ENCODE results near the gene TOX2.

TOX2 gene

GRCh38 chr20:43982886-43983285 lies 68.2 kb downstream of the TOX2 start:
- no peak for DNase-seq

- DNase-seq, result no peak
Measured at GRCh38 chr20:43983359-43983758, 68.7 kb downstream of the TOX2 start.

DNA sequence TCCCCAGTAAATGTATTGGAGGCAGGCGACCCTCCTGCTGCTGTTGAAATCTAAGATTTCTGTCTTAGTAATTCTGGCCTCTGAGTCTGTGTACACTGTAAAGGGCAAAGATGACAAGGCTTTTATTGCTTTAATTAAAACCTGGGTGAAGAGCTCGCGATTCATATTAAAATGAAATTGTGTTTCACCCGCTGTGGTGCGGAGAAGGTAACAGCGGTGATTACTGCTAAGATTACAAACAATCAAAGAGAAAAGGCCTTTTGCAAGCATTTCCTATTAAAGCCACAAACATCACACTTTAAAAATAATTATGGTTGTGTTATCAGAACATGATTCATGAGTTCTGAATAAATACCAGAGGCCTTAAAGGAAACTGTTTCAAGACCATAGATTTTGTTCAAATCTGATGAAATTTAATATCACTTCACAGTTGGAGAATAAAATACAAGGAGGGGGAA lies 69.3 kb downstream of the TOX2 start:
- no peak for DNase-seq

DNA sequence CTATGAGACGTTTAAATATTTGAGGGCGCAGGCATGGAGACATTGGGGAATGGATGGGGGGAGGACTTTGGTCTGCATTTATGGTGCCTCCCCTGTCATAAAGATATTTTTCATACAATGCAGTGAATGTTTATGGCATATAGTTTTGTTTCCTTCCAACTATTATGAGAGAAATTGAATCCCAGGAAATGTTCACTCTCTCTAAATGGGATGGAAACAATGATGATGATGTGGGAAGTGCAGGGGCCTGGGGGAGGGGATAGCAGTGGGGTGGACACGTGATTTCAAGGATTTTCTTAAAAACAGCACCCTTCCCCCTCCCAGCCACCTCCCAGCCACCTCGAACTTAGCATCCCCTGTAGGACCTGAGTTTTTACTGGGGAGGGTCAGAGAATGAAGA lies 69.9 kb downstream of the TOX2 start:
- no peak for DNase-seq

DNA sequence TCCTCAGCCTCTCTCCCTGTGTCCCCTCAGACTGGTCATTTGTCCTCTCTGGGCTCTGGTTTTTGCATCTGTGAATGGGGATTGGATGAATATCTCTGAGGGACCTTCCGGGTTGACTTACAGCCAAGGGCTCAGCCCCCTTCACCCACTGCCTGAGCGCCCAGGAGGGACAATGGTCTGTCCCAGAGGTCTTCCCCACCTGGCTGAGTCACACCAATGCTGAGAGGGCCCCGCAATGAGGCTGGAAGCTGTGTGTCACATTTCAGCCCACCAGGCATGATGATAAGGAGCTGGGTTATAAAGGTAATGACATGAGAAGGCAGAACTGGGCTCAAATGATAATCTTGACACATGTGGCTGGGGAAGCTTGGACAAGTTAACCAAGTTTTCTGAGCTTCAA lies 70.5 kb downstream of the TOX2 start:
- no peak for DNase-seq

DNA sequence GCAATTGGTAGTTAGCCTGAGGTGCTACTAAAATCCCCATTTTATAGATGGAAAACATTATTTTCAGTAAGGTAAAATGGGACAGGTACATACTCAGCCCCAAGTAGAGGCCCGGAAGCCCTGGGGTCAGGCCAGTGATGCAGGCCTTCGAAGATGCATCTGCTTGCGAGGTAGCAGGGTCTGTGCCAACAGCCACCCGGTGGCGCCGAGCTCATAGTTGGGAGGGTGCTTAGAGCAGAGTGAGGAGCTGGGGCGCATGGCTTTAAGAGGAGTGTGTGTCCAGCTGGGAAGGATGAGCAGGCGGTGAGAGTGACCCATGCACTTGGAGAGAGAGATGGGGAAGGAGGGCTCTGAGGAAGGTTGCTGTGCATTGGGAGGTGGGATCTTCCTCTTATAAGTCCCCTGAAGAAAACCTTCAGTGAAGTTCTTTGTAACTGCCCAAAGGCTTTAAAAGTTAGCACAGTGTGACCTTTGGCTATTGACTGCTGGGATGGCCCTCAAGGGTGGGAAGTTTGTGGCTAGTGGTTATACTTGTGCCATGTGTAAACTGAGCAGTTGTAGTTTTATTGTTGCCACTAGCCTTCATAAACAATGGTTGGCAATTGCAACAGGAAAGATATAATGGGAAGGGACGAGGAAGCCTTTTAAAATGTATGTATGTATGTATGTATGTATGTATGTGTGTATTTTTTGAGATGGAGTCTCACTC lies 71.1 kb downstream of the TOX2 start:
- DNase-seq, result no peak

DNA sequence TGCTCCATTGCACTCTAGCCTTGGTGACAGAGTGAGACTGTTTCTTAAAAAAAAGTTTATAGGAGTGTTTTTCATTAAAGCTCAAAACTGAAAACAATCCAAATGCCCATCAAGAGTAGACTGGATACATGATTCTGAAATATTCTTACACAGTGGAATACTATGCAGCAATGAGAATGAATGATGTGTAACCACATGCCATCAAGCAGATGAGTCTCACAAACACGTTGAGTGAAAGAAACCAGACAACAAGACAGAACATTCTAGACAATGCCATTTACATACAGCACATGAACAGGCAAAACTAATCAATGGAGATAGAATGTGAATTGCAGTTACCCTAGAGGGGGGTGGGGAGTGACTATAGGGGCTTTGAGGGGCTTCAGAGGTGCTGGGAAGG lies 72.4 kb downstream of the TOX2 start:
- no peak for DNase-seq

DNA sequence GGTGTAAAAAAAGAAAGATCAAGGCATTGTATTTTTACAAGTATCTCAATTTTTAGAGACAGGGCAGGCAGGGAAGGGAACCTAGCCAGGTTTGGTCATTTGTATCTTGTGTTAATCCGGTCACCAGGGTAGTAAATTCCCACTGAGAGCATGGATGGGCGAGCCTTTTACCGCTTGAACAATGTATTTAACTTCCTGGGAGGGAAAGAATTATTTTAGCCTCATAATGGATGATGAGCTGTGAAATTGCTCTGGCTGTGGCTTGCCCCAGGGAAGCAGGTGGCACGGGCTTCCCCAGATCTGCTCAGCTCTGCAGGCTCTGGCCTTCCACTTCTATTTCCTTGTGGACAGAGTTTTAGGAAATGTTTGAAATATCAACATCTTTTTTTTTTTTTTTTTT lies 72.9 kb downstream of the TOX2 start:
- no peak for DNase-seq

GRCh38 chr20:43988451-43988850 lies 73.8 kb downstream of the TOX2 start:
- DNase-seq, result no peak

GRCh38 chr20:43988867-43989266 lies 74.2 kb downstream of the TOX2 start:
- DNase-seq, result no peak

DNA sequence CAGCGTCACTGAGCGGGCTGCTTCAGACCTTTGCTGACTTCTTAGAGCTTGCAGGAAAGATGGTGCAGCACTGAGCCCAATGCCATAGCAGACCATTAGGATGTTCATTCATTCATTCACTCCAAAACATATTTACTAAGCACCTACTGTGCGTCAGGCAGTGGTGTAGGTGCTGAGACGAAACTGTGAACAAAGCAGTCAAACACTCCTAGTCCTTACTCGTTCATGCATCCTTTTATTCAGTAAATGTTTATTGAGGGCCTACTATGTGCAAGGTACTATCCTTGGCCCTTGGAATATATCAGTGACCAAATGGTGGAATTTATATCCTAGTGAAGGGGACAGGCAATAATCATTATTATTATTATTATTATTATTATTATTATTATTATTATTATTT lies 76.6 kb downstream of the TOX2 start:
- no peak for DNase-seq

DNA sequence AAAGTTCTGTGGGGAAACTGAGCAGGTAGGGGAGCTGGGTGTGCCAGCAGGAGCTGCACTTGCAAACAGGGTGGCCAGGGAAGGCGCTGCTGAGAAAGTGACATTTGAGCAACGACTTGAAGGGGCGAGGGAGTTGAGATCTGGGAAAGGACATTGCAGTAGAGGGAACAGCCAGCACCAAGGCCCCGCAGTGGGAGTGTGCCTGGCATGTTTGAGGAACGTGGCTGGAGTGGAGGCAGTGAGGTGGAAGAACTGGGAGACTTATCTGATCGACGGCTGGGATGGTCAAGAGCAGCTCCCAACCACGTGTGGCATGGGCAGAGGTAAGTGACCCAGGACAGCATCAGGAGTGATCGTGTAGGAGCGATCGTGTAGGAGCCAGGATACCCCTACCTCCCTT lies 77.3 kb downstream of the TOX2 start:
- DNase-seq, result no peak

DNA sequence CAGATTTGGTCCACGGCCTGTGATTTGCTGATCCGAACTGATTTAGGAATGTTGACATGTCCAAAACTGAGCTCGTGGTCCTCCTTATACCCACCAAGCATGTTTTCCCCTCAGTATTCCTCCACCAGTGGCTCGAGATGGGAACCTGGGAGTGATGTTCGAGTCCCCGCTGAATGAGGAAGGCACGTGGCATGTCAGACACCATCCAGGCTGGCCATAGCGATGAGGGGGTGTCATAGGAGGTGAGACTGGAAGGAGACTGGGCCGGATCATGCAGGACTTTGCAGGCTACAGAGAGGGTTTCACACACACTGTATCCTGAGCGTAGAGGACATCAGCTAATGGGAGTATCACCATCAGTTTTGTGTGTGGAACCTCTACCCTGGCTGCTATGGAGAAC lies 78.2 kb downstream of the TOX2 start:
- DNase-seq, result no peak

GRCh38 chr20:43993560-43993959 lies 78.9 kb downstream of the TOX2 start:
- DNase-seq, result no peak

GRCh38 chr20:43994486-43995100 lies 79.9 kb downstream of the TOX2 start:
- no peak for DNase-seq

DNA sequence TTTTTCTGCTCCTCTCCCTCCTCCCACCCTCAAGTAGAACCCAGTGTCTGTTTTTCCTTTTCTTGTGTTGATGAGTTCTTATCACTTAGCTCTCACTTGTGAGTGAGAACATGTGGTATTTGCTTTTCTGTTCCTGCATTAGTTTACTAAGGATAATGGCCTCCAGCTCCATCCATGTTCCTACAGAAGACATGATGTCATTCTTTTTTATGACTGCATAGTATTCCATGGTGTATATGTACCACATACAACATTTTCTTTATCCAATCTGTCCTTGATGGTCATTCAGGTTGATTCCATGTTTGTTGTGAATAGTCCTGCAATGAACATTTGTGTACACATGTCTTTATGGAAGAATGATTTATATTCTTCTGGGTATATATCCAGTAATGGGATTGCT lies 81.0 kb downstream of the TOX2 start:
- DNase-seq, result no peak

- no peak for DNase-seq
Measured at GRCh38 chr20:43996240-43996930, 81.7 kb downstream of the TOX2 start.

GRCh38 chr20:43999848-44000247 lies 85.2 kb downstream of the TOX2 start:
- DNase-seq, result no peak

GRCh38 chr20:44001667-44002596 lies 87.3 kb downstream of the TOX2 start:
- DNase-seq, result no peak

DNA sequence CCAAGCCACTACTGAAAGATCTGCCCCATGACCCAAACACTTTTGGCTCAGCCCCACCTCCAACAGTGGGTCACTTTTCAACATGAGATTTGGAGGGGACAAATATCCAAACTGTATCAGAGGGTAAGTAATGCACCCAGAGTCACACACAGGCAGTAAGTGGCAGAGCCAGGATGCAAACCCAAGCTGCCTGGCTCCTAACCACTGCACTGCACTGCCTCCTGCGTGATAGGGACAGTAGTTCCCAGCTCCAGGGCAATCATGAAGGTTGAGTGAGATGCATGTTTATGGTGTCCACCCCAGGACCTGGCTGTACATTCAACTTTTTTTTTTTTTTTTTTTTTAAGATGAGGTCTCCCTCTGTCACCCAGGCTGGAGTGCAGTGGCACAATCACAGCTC lies 88.2 kb downstream of the TOX2 start:
- no peak for DNase-seq

DNA sequence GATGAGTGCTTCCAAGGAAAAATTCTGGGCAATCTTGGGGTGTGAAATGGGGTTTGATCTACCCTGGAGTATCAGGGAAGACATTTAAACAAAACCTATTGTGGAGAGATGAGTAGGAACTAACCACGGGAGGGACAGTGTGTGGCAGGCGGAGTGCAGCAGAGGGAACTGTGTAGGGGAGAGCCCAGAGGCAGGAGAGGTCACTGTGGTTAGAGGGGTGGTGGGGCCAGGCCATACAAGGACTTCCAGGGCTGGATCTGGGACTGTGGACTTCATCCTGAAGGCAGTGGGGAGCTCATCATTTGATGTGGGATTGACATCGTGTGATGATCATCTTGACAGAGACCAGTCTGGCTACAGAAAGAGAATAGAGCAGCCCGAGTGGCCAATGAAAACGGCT lies 89.0 kb downstream of the TOX2 start:
- DNase-seq, result no peak

GRCh38 chr20:44004306-44004915 lies 89.8 kb downstream of the TOX2 start:
- DNase-seq, result no peak

DNA sequence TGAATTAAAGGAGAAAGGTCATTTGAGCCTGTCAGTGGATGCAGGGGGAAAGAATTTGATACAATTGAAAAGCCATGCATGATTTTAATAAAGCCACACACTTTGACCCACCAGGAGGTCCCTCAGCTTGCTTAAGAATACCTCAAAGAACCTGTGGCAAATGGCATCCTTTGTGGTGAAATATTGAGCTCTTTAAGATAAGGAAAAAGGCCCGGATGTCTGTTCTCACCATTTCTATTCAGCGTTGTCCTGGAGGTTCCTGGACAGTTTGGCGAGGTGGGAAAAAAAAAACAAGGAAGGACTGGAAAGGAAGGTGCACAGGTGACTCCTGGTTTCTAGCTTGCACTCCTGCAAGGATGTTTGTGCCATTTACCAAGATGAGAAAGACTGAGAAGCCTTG lies 91.0 kb downstream of the TOX2 start:
- DNase-seq, result no peak

Data from right hindlimb (tissue), 1 donor.